ENCODE results near the gene PSMG4.

PSMG4 gene

GRCh38 chr6:3310703-3311102, 52.0 kb downstream of the PSMG4 start:
- DNase-seq (ENCODE audit: low spot score): no peak

- DNase-seq (ENCODE audit: low spot score): no peak
Observed at GRCh38 chr6:3311826-3312225, 53.1 kb downstream of the PSMG4 start.

- no peak for DNase-seq (ENCODE audit: low spot score)
Observed at GRCh38 chr6:3312604-3313231, 54.0 kb downstream of the PSMG4 start.

GRCh38 chr6:3314176-3314575, 55.4 kb downstream of the PSMG4 start:
- no peak for DNase-seq (ENCODE audit: low spot score)

GRCh38 chr6:3314621-3315467, 56.1 kb downstream of the PSMG4 start:
- no peak for DNase-seq (ENCODE audit: low spot score)

GRCh38 chr6:3315841-3316240, 57.1 kb downstream of the PSMG4 start:
- DNase-seq (ENCODE audit: low spot score): no peak

- DNase-seq (ENCODE audit: low spot score): no peak
Observed at GRCh38 chr6:3316331-3316730, 57.6 kb downstream of the PSMG4 start.

GRCh38 chr6:3316818-3317217, 58.1 kb downstream of the PSMG4 start:
- no peak for DNase-seq (ENCODE audit: low spot score)
